Endothelial cell of umbilical vein (primary cell): Measurements from ENCODE around the gene LRRK1. TPM values are rescaled to one million over a fixed set of nuclear protein-coding genes. Genes with fewer than 3 reads are reported as not detected.

ENCODE experiments used
- BruUV-seq: library from RNA; stranded (reverse); fragments of 400-500 nt; replicated peaks from 2 replicates; lab custom pipeline; 2021; lab: Mats Ljungman, UMichigan
- CTCF ChIA-PET: fragments of 300-600, 350-600 bp; sonication (Branson Sonifier 250); formaldehyde crosslinking; loops from one replicate; lab custom pipeline; 2021; ENCODE audit warnings: antibody characterized with exemption, inconsistent platforms; lab: Charles Lee
- POLR2A ChIA-PET: fragments of 300-600, 350-600 bp; sonication (Branson Sonifier 250); formaldehyde crosslinking; loops from one replicate; lab custom pipeline; 2021; ENCODE audit warnings: antibody characterized with exemption, inconsistent platforms; lab: Charles Lee
- DNase-seq: peaks from one replicate; pipeline ENCODE4 v3.0.0-alpha.2; 2011; ENCODE audit warnings: low read depth, low spot score
- FAIRE-seq: peaks from 2 replicates; lab custom pipeline; 2011; peaks lifted over from hg19 to GRCh38; lab: Jason Lieb, UNC
- H2AFZ ChIP-seq: 2 replicates; pipeline ENCODE4 v1.6.0; 2012; ENCODE audit warnings: low read depth, low read length, control low read depth, inconsistent platforms
- H3K27ac ChIP-seq: 2 replicates; pipeline ENCODE4 v1.5.1; 2011; ENCODE audit warnings: low read depth, mild to moderate bottlenecking, control low read depth, low read length, moderate library complexity; ENCODE audit not compliant: insufficient read depth
- H3K27me3 ChIP-seq, 2 experiments: 2 replicates each; pipeline versions ENCODE4 v1.6.0 to v1.6.1; 2011; ENCODE audit warnings: low read length in 2 of 2, mixed read lengths in 1 of 2; ENCODE audit not compliant: control insufficient read depth in 2 of 2, insufficient read depth in 2 of 2
- H3K36me3 ChIP-seq, 2 experiments: 2 replicates in 1 of 2; 3 replicates in 1 of 2; pipeline ENCODE4 v1.5.1; 2011; ENCODE audit warnings: low read length in 2 of 2, mild to moderate bottlenecking in 1 of 2, moderate library complexity in 1 of 2; ENCODE audit not compliant: control insufficient read depth in 2 of 2, insufficient read depth in 2 of 2; ENCODE audit errors: extremely low read depth in 1 of 2
- H3K4me1 ChIP-seq: 3 replicates; pipeline ENCODE4 v1.5.1; 2011; ENCODE audit warnings: mild to moderate bottlenecking, low read length; ENCODE audit not compliant: control insufficient read depth, insufficient read depth; ENCODE audit errors: extremely low read depth
- H3K4me2 ChIP-seq: 2 replicates; pipeline ENCODE4 v1.6.1; 2011; ENCODE audit warnings: low read length, control low read depth, mixed read lengths; ENCODE audit not compliant: insufficient read depth
- H3K4me3 ChIP-seq, 3 experiments: fragments of 200-600 bp in 1 of 3; sonication (generic), shearing (Covaris generic) in 1 of 3; replicated peaks in 1 of 3; 2 replicates each; pipeline ENCODE4 v1.5.1; 2011 to 2016; ENCODE audit warnings: control low read depth in 3 of 3, low read length in 3 of 3, mild to moderate bottlenecking in 2 of 3, inconsistent platforms in 1 of 3, low read depth in 1 of 3, moderate library complexity in 1 of 3; ENCODE audit not compliant: insufficient read depth in 1 of 3
- H3K79me2 ChIP-seq: 2 replicates; pipeline ENCODE4 v1.6.0; 2012; ENCODE audit warnings: low read length, inconsistent platforms; ENCODE audit not compliant: control insufficient read depth, insufficient read depth
- H3K9ac ChIP-seq: replicated peaks from 2 replicates; pipeline ENCODE3; 2011; ENCODE audit warnings: low read length, control low read depth; ENCODE audit not compliant: insufficient read depth; ENCODE audit errors: extremely low read depth
- H3K9me1 ChIP-seq: replicated peaks from 3 replicates; pipeline ENCODE4 v1.6.0; 2011; ENCODE audit warnings: mild to moderate bottlenecking, low read length; ENCODE audit not compliant: control insufficient read depth, insufficient read depth; ENCODE audit errors: extremely low read depth
- H3K9me3 ChIP-seq: replicated peaks from 2 replicates; pipeline ENCODE4 v1.5.1; 2012; ENCODE audit warnings: low read length, inconsistent platforms; ENCODE audit not compliant: control insufficient read depth, insufficient read depth
- H4K20me1 ChIP-seq: replicated peaks from 2 replicates; pipeline ENCODE3; 2011; ENCODE audit warnings: mild to moderate bottlenecking, low read length; ENCODE audit not compliant: control insufficient read depth, insufficient read depth; ENCODE audit errors: extremely low read depth
- CTCF ChIP-seq, 2 donors: IDR thresholded peaks; 1 replicate in 1 of 2; 2 replicates in 1 of 2; pipeline ENCODE4 v1.5.1; 2011; ENCODE audit warnings: low read length in 2 of 2, mild to moderate bottlenecking in 2 of 2, moderate library complexity in 2 of 2, control low read depth in 1 of 2, inconsistent platforms in 1 of 2, low read depth in 1 of 2; ENCODE audit not compliant: insufficient read depth in 1 of 2; ENCODE audit errors: extremely low read depth in 1 of 2
- EZH2 ChIP-seq: IDR thresholded peaks from 2 replicates; pipeline ENCODE4 v1.6.1; 2012; ENCODE audit warnings: borderline replicate concordance, low read depth, mild to moderate bottlenecking, moderate library complexity, low read length, inconsistent platforms; ENCODE audit not compliant: severe bottlenecking
- FOS ChIP-seq: IDR thresholded peaks from 2 replicates; pipeline ENCODE4 v1.6.1; 2011; ENCODE audit warnings: mild to moderate bottlenecking, low read length, moderate library complexity, borderline replicate concordance; ENCODE audit not compliant: insufficient read depth
- GATA2 ChIP-seq: IDR thresholded peaks from 2 replicates; pipeline ENCODE4 v1.7.0; 2011; ENCODE audit warnings: low read depth, mild to moderate bottlenecking, moderate library complexity, mixed read lengths, low read length; ENCODE audit not compliant: insufficient read length, insufficient read depth
- JUN ChIP-seq: IDR thresholded peaks from 2 replicates; pipeline ENCODE4 v1.6.1; 2011; ENCODE audit warnings: borderline replicate concordance, low read depth; ENCODE audit not compliant: insufficient read length, insufficient read depth
- MAX ChIP-seq: IDR thresholded peaks from 2 replicates; pipeline ENCODE4 v1.6.1; 2011; ENCODE audit not compliant: insufficient read depth, insufficient read length
- MYC ChIP-seq: IDR thresholded peaks from one replicate; pipeline ENCODE4 v1.6.1; 2011; ENCODE audit warnings: mild to moderate bottlenecking, low read depth, low read length
- POLR2A ChIP-seq: IDR thresholded peaks from 2 replicates; pipeline ENCODE4 v1.6.1; 2012; ENCODE audit warnings: low read depth, mild to moderate bottlenecking, control low read depth, low read length
- POLR2AphosphoS5 ChIP-seq: IDR thresholded peaks from 2 replicates; pipeline ENCODE4 v1.6.1; 2012; ENCODE audit warnings: low read depth, mild to moderate bottlenecking, control low read depth, low read length, moderate library complexity; ENCODE audit not compliant: insufficient read depth
- dilution Hi-C: fragments of 300-500 bp; cut with MboI; formaldehyde crosslinking; loops from one replicate; pipeline ENCODE4 v1.15.0; 2019; ENCODE audit warnings: low sequenced_read_pairs; ENCODE audit not compliant: extremely low pct_ligation_motif_present
- intact Hi-C: fragments of 100-400 bp; cut with micrococcal nuclease; formaldehyde crosslinking; loops from one replicate; pipeline ENCODE4 v1.10.0; 2022
- polyA plus RNA-seq, 4 experiments: library from polyadenylated mRNA; depleted of rRNA in 3 of 4; stranded (reverse) in 3 of 4; unstranded in 1 of 4; fragments of >200 nt; gene quantifications; 2 replicates each; pipeline versions ENCODE4 v1.2.1 to v1.2.3, GENCODE V29; 2011 to 2012; ENCODE audit warnings: missing spikeins in 1 of 4
- total RNA-seq: library from RNA; stranded (reverse); gene quantifications from 2 replicates; pipeline ENCODE4 v1.2.3, GENCODE V29; 2021

LRRK1 gene
- total and polyA plus RNA-seq, 2 donors (not counting 3 experiments of a cell fraction or from before 2014, with no cell fraction given) = 11.0 to 22.1 TPM

GRCh38 chr15:101036189-101036588 is 117.0 kb downstream of the LRRK1 start:
- H3K27me3 ChIP-seq = no peaks in the 10 kb centered on the region
- no peak overlapping the region for H3K4me3 ChIP-seq
- no peaks in the 10 kb centered on the region for H3K9me1 ChIP-seq
- H4K20me1 ChIP-seq = no peaks in the 10 kb centered on the region
- POLR2A ChIA-PET = no interaction called here
- no peak overlapping the region for H3K9ac ChIP-seq
- TF ChIP-seq FOS = no peak
- no peak for TF ChIP-seq CTCF (IDR thresholded peaks at IDR 0.05; ENCODE audit: extremely low read depth in 1 of 2, insufficient read depth in 1 of 2, low read depth in 1 of 2, low read length in 2 of 2)
- TF ChIP-seq GATA2 = no peak
- no peak for TF ChIP-seq POLR2AphosphoS5
- no peak for TF ChIP-seq EZH2
- TF ChIP-seq MYC = no peak
- TF ChIP-seq POLR2A = no peak
- TF ChIP-seq MAX = no peak
- no peak for TF ChIP-seq JUN
- CTCF ChIA-PET = interaction anchor here (1.0 kb wide), 1 partner anchor 12 kb away, joined by 4 read pairs; no protein-coding TSS in a partner anchor
- no peak for FAIRE-seq
- dilution Hi-C loops (no loop called here), intact Hi-C loops (no loop called here)
- no peak overlapping the region for H2AFZ ChIP-seq
- H3K4me1 ChIP-seq = no peaks in the 10 kb centered on the region
- no peak overlapping the region for H3K27ac ChIP-seq
- DNase-seq = no peak
- no TSS peak for BruUV-seq
- no peaks in the 10 kb centered on the region for H3K9me3 ChIP-seq
- H3K4me2 ChIP-seq = no peak overlapping the region
- no peaks in the 10 kb centered on the region for H3K79me2 ChIP-seq
- H3K36me3 ChIP-seq = no peaks in the 10 kb centered on the region
